Posterior vena cava (tissue), 2 donors: ENCODE results near the gene STRIP1. TPM values are rescaled to one million over a fixed set of nuclear protein-coding genes. Genes with fewer than 3 reads are reported as not detected.

Experiments used
- DNase-seq: peaks from one replicate; pipeline ENCODE4 v3.0.0-alpha.2; 2020; ENCODE audit warnings: low spot score
- intact Hi-C, 2 donors: fragments of 100-400 bp; cut with DNase I; formaldehyde crosslinking; loops; one replicate each; pipeline versions ENCODE4 v1.14.1 to v1.14.2; 2022 to 2023
- long read RNA-seq, 2 donors: library from polyadenylated mRNA; unstranded; transcript quantifications; one replicate each; pipeline ENCODE4 v2.0.0, GENCODE V29; 2020 to 2021
- total RNA-seq, 2 donors: library from RNA; stranded (reverse); fragmentation: NEBNext Ultra II Directional; extraction: Animal tissue kit (Norgen Biotek cat#: 25700); gene quantifications; one replicate each; pipeline ENCODE4 v1.2.1, GENCODE V29; 2021
- donor health status: DM: yes; HTN: yes; CAD: no.
- donor health status: DM: yes; HTN: yes; CAD: no.

Gene STRIP1
- total RNA-seq: 10 to 100 TPM; 27.2 to 29.8 TPM
- long read RNA-seq, donor 1, transcript STRIP1-201 (21 exons, 3,265 nt): major isoform, 6 of 12 reads
- long read RNA-seq, donor 1, partial matches to known transcripts: 5 of 12 reads
- long read RNA-seq, donor 1, other reads (novel, unspliced or antisense): 1 of 12 reads
- long read RNA-seq, donor 2, transcript STRIP1-201 (21 exons, 3,265 nt): major isoform, 13 of 28 reads
- long read RNA-seq, donor 2, partial matches to known transcripts: 12 of 28 reads
- long read RNA-seq, donor 2, other reads (novel, unspliced or antisense): 3 of 28 reads

GRCh38 chr1:110034451-110035235 lies at the start of gene STRIP1:
Gene STRIP1, plus strand, starts transcription at chr1:110034624. Its CDS starts 14 bp downstream, at chr1:110034638.
- peak; percentile 98 for DNase-seq
- intact Hi-C loops: no loop called here

DNA sequence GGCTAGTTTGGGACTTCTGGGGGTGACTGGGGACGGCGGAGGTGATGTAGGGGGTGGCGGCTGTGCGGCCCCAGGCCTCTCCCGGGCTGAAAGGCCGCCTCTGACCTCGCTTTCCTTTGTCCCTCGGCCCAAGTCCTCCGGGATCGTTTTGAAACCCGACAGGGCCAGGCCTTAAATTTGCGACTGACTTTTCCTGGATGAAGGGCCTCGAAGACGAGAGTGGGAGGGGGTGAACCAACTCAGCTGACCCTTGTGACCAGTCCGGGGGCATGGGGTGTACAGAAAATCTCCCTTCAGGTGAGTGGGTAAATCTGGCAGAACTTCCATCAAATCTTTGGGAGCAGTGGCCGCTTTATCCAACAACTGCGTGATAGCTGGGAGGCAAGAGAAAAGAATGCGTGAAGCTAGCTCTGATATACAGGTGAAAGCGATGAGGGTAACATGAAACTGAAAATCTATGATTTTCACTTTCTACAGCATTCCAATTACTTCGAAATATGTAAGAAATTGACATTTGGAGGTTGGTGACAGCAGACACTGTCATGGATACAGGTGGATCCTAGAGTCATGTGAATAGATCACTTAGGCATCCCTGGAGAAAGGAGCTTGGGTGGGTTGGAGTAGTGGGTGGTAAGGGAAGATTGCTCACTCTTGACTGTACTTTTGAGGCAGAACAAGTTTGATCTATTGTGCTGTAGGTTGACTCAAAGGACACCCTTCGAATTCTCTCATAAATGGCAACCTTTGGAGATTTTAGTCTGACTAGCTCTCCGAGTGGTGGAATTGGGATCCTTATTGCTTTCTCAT lies 49.0 kb upstream of the STRIP1 start:
- intact Hi-C loops: loop anchor here in 1 of 2 donors (2.0 to 10.0 kb wide), 3 partner anchors 209 to 441 kb away; partner anchors contain the start of gene GNAI3
- no peak for DNase-seq

GRCh38 chr1:109986054-109986444 lies 48.4 kb upstream of the STRIP1 start:
- intact Hi-C loops: loop anchor here in 1 of 2 donors (10.0 kb wide), 2 partner anchors 351 to 441 kb away; partner anchors contain the start of gene GNAI3
- DNase-seq: no peak

DNA sequence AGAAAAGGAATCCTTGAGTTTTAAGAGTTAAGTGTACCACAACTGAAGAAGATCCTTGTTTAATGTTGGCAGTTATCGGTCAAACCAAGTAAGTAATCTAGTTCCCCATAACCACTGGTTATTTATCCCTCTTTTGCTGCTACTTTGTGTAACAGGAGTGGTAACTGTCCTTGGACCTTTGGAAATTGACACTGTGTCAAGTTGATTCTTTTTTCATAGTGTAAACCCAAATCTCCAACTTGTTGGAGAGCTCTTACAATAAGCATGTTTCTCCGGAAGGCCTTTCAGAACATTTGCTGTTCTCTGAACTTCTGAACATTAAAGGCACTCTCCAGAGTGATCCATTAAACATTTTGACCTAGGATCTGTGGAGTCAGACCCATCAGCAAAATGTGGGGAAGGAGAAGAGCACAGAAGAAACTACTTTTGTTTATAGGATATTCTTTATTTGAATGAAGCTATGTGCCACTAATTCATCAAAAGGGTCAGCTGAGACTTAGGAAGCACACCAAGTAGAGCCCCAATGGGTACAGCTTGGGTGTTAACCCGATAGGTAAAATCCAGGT lies 46.0 kb upstream of the STRIP1 start:
- DNase-seq: no peak
- intact Hi-C loops: loop anchor here in 1 of 2 donors (10.0 kb wide), 2 partner anchors 354 to 444 kb away; partner anchors contain the start of gene GNAI3

DNA sequence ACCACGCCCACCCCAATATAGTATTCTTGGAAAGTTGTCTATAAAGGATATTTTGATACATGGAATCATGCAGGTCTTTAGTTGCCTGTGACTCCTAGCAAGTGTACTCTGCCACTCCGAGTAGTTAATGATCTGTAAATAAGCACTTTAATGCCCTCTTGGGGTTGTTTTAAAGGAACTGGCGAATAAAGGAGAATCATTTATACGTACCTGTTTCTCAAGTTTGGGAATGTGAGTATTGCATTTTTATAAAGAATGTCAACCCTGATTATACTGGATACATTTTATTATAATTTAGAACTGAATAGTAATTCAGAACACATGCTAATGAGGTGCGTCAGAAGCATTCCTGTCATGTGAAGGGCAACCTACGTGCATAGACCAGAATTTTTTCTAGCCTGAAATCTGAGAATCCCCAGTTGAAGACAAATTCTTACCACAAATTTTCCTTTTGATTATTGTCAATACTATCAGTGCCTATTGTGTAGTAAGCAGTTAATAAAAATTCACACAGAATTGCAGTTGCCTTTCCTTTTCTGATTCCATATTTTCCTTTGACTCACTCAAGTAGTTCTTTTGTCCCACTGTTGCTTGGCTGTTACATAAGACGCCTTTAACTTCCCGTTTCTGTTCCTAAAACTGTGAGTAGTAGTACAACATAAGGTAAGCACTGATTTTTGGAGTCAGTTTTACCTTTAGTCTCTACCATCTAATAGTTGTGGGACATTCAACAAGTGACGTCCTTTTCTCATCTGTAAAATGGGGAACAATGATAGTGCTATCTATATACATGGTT lies 44.7 kb upstream of the STRIP1 start:
- no peak for DNase-seq
- intact Hi-C loops: loop anchor here in 1 of 2 donors (10.0 kb wide), 2 partner anchors 355 to 445 kb away; partner anchors contain the start of gene GNAI3

- intact Hi-C loops: no loop called here
- no peak for DNase-seq
Measured at GRCh38 chr1:109990302-109990653, 44.1 kb upstream of the STRIP1 start.

- intact Hi-C loops: no loop called here
- no peak for DNase-seq
Measured at GRCh38 chr1:109991400-109991925, 43.0 kb upstream of the STRIP1 start.

- DNase-seq: no peak
- intact Hi-C loops: no loop called here
Measured at GRCh38 chr1:109993885-109994284, 40.5 kb upstream of the STRIP1 start.

- DNase-seq: no peak
- intact Hi-C loops: no loop called here
Measured at GRCh38 chr1:109994654-109995053, 39.8 kb upstream of the STRIP1 start.

DNA sequence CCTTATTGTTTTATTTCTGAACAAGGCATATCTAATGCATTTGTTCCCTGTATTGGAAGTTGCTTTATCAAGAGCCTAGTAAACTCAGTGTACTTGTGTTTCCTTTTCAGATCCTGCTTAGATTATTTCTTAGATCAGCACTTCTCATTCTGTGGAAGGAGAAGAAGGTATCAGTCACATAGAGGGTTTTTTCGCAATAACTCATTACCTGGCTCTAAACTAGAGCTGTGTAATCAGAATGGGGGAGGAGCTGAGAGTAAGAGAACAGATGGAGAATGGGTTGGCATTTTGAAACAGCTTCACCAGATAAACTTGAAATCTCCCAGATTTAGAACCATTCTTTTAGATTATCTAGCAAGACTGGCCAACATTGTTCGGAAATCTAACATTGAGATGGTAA lies 38.9 kb upstream of the STRIP1 start:
- DNase-seq: no peak
- intact Hi-C loops: no loop called here

GRCh38 chr1:109996476-109996875 lies 37.9 kb upstream of the STRIP1 start:
- intact Hi-C loops: no loop called here

GRCh38 chr1:109997204-109997866 lies 37.1 kb upstream of the STRIP1 start:
- DNase-seq: no peak
- intact Hi-C loops: no loop called here

More at GRCh38 chr1:109996476-109996875, 37.9 kb upstream of the STRIP1 start:
- DNase-seq: no peak

DNA sequence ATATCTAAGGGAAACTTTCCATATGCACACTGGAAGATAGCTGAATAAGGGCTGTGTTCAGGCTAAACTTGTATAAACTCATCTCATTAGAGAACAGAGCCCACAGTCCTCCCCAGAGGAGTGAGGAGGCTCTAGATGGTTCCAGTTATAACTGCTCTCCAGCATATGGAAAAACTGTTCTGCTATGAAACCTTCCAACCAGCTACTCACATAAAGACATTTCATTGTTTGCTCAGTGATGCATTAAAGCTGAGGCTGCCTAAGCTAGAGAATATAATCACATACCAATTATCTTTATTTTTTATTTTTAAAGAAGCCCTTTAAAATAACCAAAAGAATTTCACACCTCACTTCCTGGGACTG lies 36.6 kb upstream of the STRIP1 start:
- intact Hi-C loops: no loop called here
- DNase-seq: no peak

- no peak for DNase-seq
- intact Hi-C loops: no loop called here
Measured at GRCh38 chr1:110002695-110003094, 31.7 kb upstream of the STRIP1 start.

- intact Hi-C loops: no loop called here
- peak; percentile 92 for DNase-seq
Measured at GRCh38 chr1:110003747-110004428, 30.5 kb upstream of the STRIP1 start.

GRCh38 chr1:110004583-110004982 lies 29.8 kb upstream of the STRIP1 start:
- intact Hi-C loops: no loop called here
- no peak for DNase-seq

DNA sequence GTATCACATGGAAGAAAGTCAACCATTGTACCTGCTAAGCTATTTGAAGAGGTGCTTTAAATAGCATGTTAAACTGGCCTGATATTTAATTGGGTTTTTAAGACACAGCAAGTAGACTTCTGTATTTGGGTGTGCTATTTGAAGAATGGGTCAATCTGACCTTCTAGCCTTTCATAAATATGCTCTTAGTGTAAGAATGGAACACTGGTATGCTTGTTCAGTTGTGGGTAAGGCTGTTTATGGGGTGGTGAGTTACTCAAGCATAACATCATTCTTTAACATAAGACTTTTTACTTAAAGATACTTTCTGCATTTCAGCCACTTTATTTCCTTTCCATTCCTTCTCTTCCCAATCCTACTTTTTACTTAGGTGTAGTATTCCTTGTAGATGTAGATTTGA lies 28.5 kb upstream of the STRIP1 start:
- intact Hi-C loops: no loop called here
- no peak for DNase-seq
